PC-9 (cell line): ENCODE measurements around the gene GRK2.

ENCODE experiments used
- CTCF ChIP-seq: fragments of 200-600 bp; sonication (generic); conservative IDR thresholded peaks from 2 replicates; pipeline ENCODE4 v1.6.1; 2017; ENCODE audit warnings: mixed run types, antibody characterized with exemption, mild to moderate bottlenecking, moderate library complexity
- EZH2 ChIP-seq: fragments of 200-600 bp; sonication (generic); IDR thresholded peaks from 2 replicates; pipeline ENCODE4 v1.8.0; 2017; ENCODE audit warnings: antibody characterized with exemption, low read depth

- no peak for TF ChIP-seq CTCF
- no peak for TF ChIP-seq EZH2
Observed at GRCh38 chr11:67238894-67239782, 27.1 kb upstream of the GRK2 start.
